NCI-H446 (cell line): ENCODE data around the gene FAM228A.
"Not testable (repeated sequence)": the region's sequence is repeated elsewhere in the genome, so short reads cannot be mapped to it uniquely, and the experiment has no call there.

Source experiments
- DNase-seq, 2 experiments: peaks; one replicate each; lab custom pipeline; 2025; lab: John Stamatoyannopoulos, UW

The FAM228A gene

DNA sequence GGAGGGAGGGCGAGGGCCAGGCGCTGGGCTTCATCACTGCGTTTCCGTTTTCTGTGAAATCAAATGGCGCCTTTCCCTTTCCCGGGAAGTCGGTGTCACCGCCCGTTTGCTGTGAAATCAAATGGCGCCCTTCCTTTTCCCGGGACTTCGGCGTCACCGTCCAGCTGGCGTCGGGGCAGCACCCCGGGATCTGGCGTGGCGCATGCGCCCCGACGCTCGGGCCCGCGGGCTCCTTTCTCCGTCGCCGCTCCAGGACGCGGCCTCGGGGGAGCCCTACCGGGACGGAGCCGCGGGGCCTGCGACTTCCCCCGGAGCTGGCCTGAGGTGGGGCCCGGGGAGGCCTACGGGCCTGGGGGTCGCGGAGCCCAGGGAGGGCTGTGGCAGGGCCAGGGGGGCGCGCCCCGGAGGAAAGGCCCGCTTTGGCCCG, at the start of gene FAM228A:
TSS of gene FAM228A (plus strand) at position 203 of the 427 bp plus-strand sequence. CDS start 428 bp downstream, outside the sequence.
- DNase-seq = no peak

DNA sequence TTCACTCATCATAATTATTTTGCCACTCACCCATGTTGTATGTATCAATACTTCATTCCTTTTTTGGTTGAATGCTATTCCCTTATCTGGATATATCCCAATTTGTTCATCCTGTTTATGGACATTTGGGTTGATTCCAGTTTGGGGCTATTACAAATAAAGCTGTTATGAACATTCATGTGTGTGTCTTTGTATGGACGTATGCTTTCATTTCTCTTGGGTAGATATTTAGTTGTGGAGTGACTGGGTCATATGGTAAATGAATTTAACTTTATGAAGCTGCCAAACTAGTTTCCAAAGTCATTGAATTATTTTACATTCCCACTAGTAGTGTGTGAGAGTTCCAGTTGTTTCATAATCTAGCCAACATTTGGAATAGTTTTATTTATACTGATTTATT, 48.9 kb upstream of the FAM228A start:
- no peak for DNase-seq

DNA sequence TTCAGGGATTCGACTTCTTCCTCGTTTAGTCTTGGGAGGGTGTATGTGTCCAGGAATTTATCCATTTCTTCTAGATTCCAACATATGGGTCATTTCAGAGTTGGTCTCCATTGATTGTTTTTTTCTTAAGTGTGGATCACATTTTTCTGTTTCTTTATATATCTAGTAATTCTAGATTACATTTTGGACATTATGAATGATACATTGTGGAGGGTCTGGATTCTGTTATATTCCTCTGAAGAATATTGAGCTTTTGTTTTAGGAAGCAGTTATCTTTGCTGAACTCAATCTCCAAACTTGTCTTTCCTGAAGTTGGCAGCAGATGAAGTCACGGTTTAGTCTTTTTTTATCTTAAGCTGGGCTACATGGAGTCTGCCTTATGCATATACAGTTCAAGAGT, 42.3 kb upstream of the FAM228A start:
- DNase-seq = no peak

DNA sequence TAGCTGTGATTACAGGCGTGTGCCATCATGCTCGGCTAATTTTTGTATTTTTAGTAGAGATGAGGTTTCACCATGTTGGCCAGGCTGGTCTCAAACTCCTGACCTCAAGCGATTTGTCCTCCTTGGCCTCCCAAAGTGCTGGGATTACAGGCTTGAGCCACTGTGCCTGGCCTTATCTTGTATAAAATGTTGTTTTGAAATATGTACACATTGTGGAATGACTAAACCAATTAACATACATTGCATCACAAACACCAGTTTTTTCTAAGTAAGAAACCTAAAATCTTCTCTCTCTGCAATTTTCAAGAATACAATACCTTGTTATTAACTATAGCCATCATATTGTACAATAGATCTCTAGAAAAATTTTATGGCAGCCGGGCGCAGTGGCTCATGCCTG, 34.5 kb upstream of the FAM228A start:
- DNase-seq = not testable (repeated sequence)

- no peak for DNase-seq
Observed at GRCh38 chr2:24147364-24147763, 27.5 kb upstream of the FAM228A start.

DNA sequence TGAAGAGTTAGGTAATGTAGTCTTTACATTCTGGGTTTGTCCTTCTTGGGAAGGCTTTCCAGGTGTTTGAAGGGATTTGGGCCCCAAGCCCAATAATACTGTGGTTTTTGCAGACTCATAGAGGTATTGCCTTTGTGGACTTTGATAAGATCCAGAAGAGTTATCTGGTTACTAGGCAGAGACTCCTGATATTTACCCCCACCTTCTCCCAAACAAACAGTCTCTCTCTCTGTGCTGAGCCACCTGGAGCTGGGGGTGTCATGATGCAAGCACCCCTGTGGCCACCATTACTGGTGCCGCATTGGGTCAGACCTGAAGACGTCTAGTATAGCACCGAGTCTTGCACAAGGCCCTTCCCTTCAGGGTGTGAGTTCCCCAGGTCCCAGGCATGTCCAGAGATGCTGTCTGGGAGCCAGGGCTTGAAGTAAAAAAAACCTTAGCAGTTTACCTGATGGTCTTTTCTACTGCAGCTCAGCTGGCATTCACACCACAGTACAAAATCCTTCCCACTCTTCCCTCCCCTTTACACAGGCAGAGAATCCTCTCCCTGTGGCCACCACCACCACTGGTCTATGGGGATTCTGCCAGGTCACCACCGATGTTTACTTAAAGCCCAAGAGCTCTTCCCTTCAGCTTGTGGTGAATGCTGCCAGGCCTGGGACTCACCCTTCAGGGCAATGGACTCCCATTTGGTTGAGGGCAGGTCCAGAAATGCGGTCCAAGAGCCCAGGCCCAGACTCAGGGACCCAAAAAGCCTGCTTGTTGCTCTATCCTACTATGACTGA, 22.2 kb upstream of the FAM228A start:
- no peak for DNase-seq

DNA sequence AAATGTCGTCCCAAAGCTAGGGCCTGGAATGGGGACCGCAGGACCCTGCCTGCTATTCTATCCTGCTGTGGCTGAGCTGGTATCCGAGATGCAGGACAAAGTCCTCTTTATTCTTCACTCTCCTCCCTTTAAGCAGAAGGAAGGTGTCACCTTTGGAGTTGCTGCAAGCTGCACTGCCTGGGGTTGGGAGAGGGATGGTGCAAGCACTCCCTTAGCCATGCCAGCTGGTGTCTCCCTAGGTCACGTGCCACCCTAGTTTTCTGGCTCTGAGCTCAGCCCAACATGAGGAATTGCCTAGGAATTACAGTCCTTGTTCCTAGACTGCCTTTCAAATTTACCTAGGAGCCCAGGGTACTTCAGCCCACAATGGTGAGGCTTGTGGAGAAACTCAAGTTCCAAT, 21.4 kb upstream of the FAM228A start:
- DNase-seq = no peak

- no peak for DNase-seq
Observed at GRCh38 chr2:24158131-24158530, 16.7 kb upstream of the FAM228A start.

- DNase-seq = no peak
Observed at GRCh38 chr2:24159708-24160107, 15.1 kb upstream of the FAM228A start.

DNA sequence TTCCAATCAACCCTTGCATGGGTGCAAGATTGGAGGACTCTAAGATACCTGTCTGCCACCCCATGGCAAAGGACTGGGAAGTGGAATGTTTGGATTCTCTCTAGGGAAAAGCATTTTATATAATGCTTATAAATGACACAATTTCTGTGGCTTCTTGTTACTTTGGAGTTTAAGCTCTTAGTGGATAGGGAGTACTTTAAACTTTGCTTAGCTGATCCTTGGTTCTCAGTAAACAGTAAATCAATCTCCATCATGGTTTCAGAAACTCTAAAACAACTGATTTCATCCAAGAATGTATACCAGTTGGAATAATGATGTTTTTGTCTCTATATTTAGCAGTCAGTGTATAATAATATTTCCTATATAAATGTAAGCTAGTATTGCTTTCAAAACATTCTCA, 14.1 kb upstream of the FAM228A start:
- no peak for DNase-seq

DNA sequence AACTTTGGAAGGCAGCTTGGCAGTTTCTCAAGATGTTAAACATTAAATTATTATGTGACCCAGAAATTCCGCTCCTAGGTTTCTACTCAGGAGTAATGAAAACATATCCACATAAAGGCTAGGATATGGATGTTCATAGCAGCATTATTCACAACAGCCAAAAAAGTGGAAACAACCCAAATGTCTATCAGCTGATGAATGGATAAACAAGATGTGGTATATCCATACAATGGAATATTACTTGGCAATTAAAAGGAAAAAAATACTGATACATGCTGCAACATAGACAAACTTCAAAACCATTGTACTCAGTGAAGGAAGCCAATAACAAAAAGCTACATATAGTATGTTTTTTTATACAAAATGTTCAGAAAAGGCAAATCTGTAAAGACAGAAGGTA, 12.4 kb upstream of the FAM228A start:
- DNase-seq = no peak

- no peak for DNase-seq
Observed at GRCh38 chr2:24163186-24163585, 11.7 kb upstream of the FAM228A start.

DNA sequence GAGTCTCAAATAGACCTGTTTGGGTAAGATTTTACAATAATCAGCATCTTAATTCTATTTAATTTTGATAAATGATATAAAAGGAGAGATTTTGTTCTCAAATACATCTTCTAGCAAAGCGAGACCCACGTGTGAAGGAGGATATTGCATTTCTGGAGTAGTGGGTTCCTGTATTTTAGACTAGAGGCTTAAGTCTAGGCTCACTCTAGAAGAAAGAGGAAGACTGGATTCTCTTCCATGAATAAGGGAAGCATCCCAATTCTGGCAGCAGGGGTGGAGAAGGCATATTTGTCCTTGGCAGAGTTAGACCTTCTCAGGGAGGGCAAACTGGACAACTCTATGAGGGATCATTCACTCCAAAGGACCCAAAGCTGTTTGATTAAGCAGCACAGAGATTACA, 11.3 kb upstream of the FAM228A start:
- DNase-seq = no peak

- DNase-seq = no peak
Observed at GRCh38 chr2:24164416-24164973, 10.4 kb upstream of the FAM228A start.

- no peak for DNase-seq
Observed at GRCh38 chr2:24169023-24169422, 5.8 kb upstream of the FAM228A start.

DNA sequence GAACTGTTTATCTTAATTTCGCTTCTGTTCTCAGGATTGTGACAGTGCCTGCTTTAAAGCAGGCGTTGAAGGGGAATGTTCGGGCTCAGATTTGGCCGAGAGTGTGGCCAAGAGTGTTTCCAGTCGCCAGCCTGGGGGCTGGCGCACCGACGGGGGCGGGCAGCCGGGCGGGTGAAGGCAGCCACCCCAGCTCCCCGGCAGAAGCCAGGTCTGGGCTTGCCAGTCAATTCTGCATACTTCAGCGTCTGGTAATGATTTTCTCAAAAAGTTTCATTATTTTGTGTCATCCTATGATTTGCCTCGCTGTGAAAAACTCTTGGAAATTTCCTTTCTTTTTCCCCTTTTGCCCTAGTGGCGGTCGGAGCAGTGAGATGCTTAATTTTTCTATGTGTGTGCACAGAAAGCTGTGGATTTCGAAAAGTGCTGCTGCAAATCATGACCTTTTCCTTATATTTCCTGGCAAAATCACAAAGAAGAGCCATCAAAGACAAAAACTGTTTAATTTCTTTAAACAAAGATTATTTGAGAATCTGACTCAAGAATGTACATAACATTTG, 856 bp downstream of the FAM228A start:
- DNase-seq = no peak

GRCh38 chr2:24176326-24176725, 1.5 kb downstream of the FAM228A start:
- no peak for DNase-seq

- DNase-seq = no peak
Observed at GRCh38 chr2:24179683-24180082, 4.8 kb downstream of the FAM228A start.

GRCh38 chr2:24181849-24182248, 7.0 kb downstream of the FAM228A start:
- no peak for DNase-seq

DNA sequence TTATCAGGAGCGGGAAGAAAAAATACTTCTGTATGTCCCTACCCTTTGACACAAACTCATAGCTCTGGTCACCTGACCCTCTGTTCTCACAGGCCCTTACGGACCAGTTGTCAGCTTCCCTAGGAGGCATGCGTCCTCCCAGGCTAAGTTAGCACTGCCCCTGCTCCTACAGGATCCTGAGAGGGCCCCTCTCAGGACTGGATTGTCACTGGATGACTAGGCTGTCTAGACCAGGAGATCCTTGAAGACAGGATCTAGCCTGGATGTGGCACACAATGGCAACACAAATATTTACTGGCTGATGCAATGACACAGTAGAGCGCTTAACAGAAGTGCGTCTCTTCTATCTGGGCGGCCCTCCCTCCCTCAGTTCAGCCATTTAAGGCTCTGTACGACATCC, 7.7 kb downstream of the FAM228A start:
- no peak for DNase-seq

GRCh38 chr2:24183366-24184069, 8.7 kb downstream of the FAM228A start:
- DNase-seq = no peak

DNA sequence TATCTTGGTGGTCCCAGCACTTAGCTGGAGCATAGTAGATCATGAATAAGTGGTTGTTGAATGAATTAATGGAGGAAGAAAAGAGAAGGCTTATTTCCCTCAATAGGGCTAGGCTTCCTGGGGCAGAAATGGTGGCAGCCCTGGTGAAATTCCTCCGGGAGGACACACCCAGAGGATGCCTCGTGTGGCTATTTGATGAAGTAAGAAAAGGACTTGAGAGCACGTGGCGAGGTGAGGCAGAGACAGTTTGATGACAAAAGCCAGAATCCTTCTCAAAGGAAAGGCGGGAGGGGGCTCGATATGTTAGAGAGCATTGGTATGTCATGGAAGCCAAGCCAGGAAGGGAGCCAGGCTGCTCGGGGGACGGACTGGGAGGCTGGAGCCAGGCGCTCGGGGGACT, 14.7 kb downstream of the FAM228A start:
- DNase-seq = no peak

GRCh38 chr2:24190503-24190902, 15.7 kb downstream of the FAM228A start:
- no peak for DNase-seq
